SU-DHL-6 (cell line): Measurements from ENCODE around the gene SAMD10.

ENCODE experiments used
- H2AFZ ChIP-seq: fragments of 200-600 bp; sonication (generic); 2 replicates; pipeline ENCODE4 v1.6.1; 2014; ENCODE audit warnings: low read depth, mild to moderate bottlenecking, moderate library complexity, mixed read lengths, antibody characterized with exemption, low read length; ENCODE audit not compliant: severe bottlenecking
- H3F3A ChIP-seq: fragments of 200-600 bp; shearing (Covaris generic); 2 replicates; pipeline ENCODE4 v1.6.0; 2016; ENCODE audit warnings: antibody characterized with exemption, mild to moderate bottlenecking; ENCODE audit not compliant: insufficient read depth
- H3K27ac ChIP-seq: fragments of 200-600 bp; sonication (generic); 2 replicates; pipeline ENCODE4 v1.5.1; 2016; ENCODE audit warnings: low read depth, mild to moderate bottlenecking, low read length, moderate library complexity, mixed read lengths
- H3K27me3 ChIP-seq: fragments of 200-600 bp; sonication (generic), shearing (Covaris generic); 2 replicates; pipeline ENCODE4 v1.6.0; 2014; ENCODE audit warnings: mild to moderate bottlenecking, low read length
- H3K36me3 ChIP-seq: fragments of 200-600 bp; sonication (generic); 2 replicates; pipeline ENCODE4 v1.6.1; 2014; ENCODE audit warnings: mild to moderate bottlenecking, low read length, mixed read lengths
- H3K4me2 ChIP-seq: fragments of 300-600, 200-600 bp; shearing (Covaris generic), sonication (generic); 2 replicates; pipeline ENCODE4 v1.6.0; 2014; ENCODE audit warnings: low read length, low read depth, mild to moderate bottlenecking; ENCODE audit not compliant: poor library complexity, severe bottlenecking
- H3K4me3 ChIP-seq: fragments of 200-600 bp; sonication (generic); 2 replicates; pipeline ENCODE4 v1.5.1; 2014; ENCODE audit warnings: antibody characterized with exemption, low read length, mild to moderate bottlenecking, mixed read lengths; ENCODE audit not compliant: insufficient read depth, poor library complexity, severe bottlenecking
- H3K79me2 ChIP-seq: fragments of 200-600 bp; sonication (generic); 2 replicates; pipeline ENCODE4 v1.6.1; 2014; ENCODE audit warnings: mild to moderate bottlenecking, low read length, moderate library complexity; ENCODE audit not compliant: insufficient read depth
- H3K9ac ChIP-seq: fragments of 200-600 bp; sonication (generic); 2 replicates; pipeline ENCODE4 v1.7.0; 2014; ENCODE audit warnings: mild to moderate bottlenecking, low read length
- H3K9me2 ChIP-seq: fragments of 200-600 bp; sonication (generic); replicated peaks from 2 replicates; pipeline ENCODE4 v1.6.1; 2014; ENCODE audit warnings: low read length; ENCODE audit not compliant: insufficient read depth
- H3K9me3 ChIP-seq: fragments of 200-600 bp; sonication (generic); 2 replicates; pipeline ENCODE4 v1.6.1; 2014; ENCODE audit warnings: low read length, mixed read lengths; ENCODE audit not compliant: insufficient read depth
- H4K20me1 ChIP-seq: fragments of 200-600 bp; sonication (generic); 2 replicates; pipeline ENCODE4 v1.6.1; 2014; ENCODE audit warnings: low read depth, mild to moderate bottlenecking, antibody characterized with exemption, low read length, moderate library complexity, mixed read lengths
- CTCF ChIP-seq: fragments of 200-600 bp; sonication (generic); IDR thresholded peaks from one replicate; pipeline ENCODE4 v1.5.1; 2017; ENCODE audit warnings: antibody characterized with exemption, mild to moderate bottlenecking, low read length, moderate library complexity; ENCODE audit not compliant: insufficient read depth, poor library complexity, severe bottlenecking
- EZH2phosphoT487 ChIP-seq: fragments of 200-600 bp; sonication (generic), shearing (Covaris generic); conservative IDR thresholded peaks from 2 replicates; pipeline ENCODE4 v1.6.1; 2018; ENCODE audit warnings: mild to moderate bottlenecking, antibody characterized with exemption, low read length, moderate library complexity, mixed read lengths

SAMD10 gene

GRCh38 chr20:63939061-63939935 lies 40.1 kb downstream of the SAMD10 start:
- H3K9ac ChIP-seq: no peak overlapping the region
- H3F3A ChIP-seq: no peaks in the 10 kb centered on the region; the same call in 1 of the 2 replicates
- H3K9me3 ChIP-seq: no peaks in the 10 kb centered on the region
- no peak overlapping the region for H3K4me3 ChIP-seq
- no peaks in the 10 kb centered on the region for H3K27me3 ChIP-seq
- TF ChIP-seq CTCF: no peak
- no peak for TF ChIP-seq EZH2phosphoT487
- no peaks in the 10 kb centered on the region for H3K79me2 ChIP-seq
- H3K9me2 ChIP-seq: no peaks in the 10 kb centered on the region
- H3K4me2 ChIP-seq: no peak overlapping the region
- H4K20me1 ChIP-seq: no peaks in the 10 kb centered on the region
- no peaks in the 10 kb centered on the region for H3K36me3 ChIP-seq
- H2AFZ ChIP-seq: no peak overlapping the region
- H3K27ac ChIP-seq: no peak overlapping the region

GRCh38 chr20:63937596-63937995 lies 41.8 kb downstream of the SAMD10 start:
- Histone ChIP-seq H3K9me2 (no peaks in the 10 kb centered on the region), H2AFZ (no peak overlapping the region), H3K4me2 (no peak overlapping the region), H3K4me3 (no peak overlapping the region), H3F3A (no peaks in the 10 kb centered on the region; the same call in 1 of the 2 replicates), H3K36me3 (no peaks in the 10 kb centered on the region), H3K9me3 (no peaks in the 10 kb centered on the region), H4K20me1 (no peaks in the 10 kb centered on the region), H3K27me3 (no peaks in the 10 kb centered on the region), H3K27ac (no peak overlapping the region), H3K79me2 (no peaks in the 10 kb centered on the region), H3K9ac (no peak overlapping the region)
- TF ChIP-seq EZH2phosphoT487: no peak
- TF ChIP-seq CTCF: no peak

- Histone ChIP-seq H3F3A (no peaks in the 10 kb centered on the region; the same call in 1 of the 2 replicates), H3K27ac (no peak overlapping the region), H3K27me3 (no peaks in the 10 kb centered on the region), H3K9ac (no peak overlapping the region), H3K36me3 (no peaks in the 10 kb centered on the region), H3K4me2 (no peak overlapping the region), H4K20me1 (no peaks in the 10 kb centered on the region), H3K9me2 (no peaks in the 10 kb centered on the region), H3K79me2 (no peaks in the 10 kb centered on the region), H2AFZ (no peak overlapping the region), H3K9me3 (no peaks in the 10 kb centered on the region), H3K4me3 (no peak overlapping the region)
- TF ChIP-seq CTCF: no peak
Measured at GRCh38 chr20:63935447-63935846, 44.0 kb downstream of the SAMD10 start.
